ENCODE results near the gene PLA2G6.
"Not testable (repeated sequence)": the region's sequence is repeated elsewhere in the genome, so short reads cannot be mapped to it uniquely, and the experiment has no call there.

PLA2G6 gene

DNA sequence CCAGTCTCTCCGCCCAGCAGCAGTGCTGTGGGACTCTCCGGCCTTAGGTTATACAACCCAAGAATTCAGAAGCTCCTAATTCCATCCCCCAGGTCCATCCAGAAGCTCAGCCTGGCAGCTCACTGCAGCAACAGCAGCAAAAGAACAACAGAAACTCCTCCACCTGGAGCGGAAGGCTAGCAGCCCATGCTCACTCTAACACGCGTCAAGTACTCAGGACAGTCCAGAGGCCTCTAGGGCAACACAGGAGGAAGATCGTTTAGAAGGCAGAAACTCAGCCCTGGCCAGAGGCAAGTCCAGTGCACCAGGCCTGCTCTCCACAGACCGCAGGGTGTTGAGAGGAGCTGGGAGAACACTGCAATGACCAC lies 17.1 kb downstream of the PLA2G6 start:
- no peak for DNase-seq

DNA sequence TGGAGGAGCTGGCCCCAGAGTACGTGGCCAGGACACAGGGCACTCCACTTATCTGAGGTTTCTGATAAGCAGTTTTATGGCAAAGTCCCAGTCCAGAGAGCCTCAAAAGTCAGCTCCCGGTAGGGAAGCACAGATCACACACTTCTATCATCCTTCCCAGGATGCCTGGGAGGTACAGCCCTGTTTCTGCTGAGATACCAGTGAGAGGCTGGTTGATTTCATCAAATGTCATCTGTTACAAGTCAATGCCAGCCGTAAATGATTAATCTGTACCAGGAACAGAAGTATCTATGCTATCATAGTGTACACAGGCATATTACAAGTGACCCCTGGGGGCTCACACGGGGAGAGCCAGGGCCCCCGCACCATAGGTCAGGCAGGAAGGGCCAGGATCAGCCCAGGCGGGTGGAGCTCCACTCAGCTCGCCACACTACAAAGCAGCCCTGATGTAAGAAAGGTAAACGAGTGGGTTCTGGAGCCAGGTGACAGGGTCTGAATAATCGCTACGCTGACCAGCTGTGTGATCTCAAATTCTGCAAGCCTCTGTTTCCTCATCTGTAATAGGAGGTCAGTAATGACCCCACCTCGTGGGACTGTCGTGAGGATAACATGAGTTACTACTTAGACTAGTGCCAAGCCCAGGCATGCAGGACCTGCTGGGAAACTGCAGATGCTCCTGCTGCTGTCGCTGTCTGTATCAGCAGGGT lies 17.6 kb downstream of the PLA2G6 start:
- no peak for DNase-seq

DNA sequence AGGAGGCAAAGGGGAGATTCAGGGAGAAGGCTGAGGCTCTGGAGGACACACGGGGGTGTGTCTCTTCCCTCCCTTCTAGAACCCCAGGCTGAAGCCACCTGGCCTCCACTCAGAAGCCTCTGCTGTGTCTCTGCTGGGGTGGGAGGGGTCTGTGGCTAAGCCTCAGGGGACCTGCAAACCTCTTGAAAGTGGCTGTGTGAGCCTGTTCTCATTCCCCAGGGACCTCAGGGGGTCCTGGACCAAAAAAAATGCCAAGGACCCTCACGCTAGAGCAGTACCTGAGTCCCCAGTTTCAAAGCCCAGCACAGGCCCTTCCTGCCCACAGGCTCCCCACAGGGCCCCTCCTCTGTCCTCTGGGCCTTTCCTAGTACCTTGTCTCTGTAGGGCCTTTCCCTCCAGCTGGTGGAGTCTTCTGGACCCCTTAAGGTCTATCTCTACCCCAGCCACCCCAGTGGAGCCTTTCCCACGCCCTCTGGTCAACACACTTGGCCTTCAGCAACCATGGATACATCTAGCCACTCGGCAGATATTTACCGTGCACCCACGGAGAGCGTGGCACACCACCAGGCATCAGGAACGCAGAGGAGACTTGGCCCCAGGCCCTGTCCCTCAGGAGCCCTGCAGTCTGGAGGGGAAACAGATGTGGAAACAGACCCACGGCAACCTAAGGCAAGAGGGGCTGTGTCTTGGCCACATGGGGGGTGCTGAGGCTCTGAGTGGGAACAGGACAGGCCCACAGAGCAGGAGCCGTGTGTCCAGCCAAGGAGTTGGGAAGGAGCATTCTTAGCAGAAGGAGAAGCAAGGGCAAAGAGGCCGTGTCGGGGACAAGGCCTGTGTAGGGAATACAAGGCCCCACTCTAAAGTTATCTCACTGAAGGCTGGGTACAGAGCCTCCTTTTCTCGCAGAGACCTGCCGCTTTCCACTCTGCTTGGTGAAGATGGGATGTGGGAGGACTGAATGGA lies 18.5 kb downstream of the PLA2G6 start:
- DNase-seq, result no peak

- DNase-seq, result no peak
These were observed 25.9 kb downstream of the PLA2G6 start for GRCh38 chr22:38155703-38156102.

DNA sequence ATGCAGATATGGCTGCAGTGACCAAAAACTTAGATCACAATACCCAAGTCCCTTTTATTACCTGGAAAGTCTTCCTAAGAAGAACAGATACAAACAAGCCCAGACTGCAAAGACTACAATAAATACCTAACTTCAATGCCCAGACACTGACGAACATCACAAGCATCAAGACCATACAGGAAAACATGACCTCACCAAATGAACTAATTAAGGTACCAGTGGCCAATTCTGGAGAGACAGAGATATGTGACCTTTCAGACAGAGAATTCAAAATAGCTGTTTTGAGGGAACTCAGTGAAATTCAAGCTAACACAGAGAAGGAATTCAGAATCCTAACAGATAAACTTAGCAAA lies 27.1 kb downstream of the PLA2G6 start:
- DNase-seq, result not testable (repeated sequence)

DNA sequence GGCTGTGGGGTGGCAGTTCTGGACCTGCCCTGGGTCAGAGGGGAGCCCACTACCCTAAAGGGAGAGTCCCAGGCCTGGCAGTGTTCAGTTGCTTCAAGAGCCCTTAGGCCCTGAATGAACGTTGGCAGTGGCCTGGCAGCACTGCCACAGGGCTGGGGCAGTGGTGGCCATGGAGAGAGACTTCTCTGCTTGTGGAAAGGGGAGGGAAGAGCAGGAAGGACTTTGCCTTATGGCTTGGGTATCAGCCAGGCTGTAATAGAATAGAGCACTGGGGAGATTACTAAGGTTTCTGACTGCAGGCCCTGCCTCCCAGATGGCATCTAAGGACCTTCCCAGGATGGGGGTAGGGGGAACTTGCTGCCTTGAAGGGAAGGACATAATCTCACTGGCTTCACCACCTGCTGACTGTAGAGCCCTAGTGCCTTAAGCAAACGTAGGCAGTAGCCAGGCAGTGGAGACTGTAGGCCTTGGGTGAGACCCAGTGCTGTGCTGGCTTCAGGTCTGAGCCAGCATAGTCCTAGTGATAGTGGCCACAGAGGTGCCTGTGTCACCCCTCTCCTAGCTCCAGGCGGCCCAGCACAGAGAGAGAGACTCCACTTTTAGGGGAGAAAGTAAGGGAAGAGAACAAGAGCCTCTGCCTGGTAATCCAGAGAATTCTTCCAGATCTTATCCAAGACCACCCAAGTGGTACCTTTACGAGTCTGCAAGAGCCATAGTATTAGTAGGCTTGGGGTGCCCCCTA lies 27.6 kb downstream of the PLA2G6 start:
- DNase-seq, result no peak

DNA sequence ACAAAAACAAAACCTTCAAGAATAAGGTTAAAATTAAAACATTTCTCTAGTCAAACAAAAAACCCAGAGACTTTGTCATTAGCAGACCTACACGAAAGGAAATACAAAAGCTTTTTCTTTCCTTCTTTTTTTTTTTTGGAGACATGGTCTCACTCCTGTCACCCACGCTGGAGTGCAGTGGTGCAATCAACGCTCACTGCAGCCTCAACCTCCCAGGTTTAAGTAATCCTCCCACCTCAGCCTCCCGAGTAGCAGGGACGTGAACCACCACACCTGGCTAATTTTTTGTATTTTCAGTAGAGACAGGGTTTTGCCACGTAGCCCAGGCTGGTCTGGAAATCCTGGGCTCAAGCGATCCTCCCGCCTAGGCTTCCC lies 30.5 kb downstream of the PLA2G6 start:
- no peak for DNase-seq

DNA sequence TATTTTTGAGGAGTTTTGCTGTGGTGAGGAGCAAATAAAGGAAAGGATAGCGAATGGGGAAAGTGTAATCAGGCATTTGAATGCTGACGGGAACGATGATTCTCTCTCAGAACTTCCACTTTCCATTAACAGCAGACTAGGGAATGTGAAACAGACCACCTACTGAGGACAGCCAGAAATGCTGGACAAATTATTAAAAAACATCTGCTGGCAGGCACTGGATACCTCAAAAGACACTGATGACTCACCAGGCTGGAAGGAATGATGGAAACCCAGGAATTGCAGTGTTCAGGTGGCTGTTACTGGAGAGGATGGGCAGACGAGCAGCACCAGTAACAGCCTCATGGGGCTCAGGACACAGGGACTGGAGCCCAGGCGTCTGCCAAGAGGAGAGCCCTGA lies 33.4 kb downstream of the PLA2G6 start:
- no peak for DNase-seq

- not testable (repeated sequence) for DNase-seq
These were observed 35.5 kb downstream of the PLA2G6 start for GRCh38 chr22:38146166-38146565.

DNA sequence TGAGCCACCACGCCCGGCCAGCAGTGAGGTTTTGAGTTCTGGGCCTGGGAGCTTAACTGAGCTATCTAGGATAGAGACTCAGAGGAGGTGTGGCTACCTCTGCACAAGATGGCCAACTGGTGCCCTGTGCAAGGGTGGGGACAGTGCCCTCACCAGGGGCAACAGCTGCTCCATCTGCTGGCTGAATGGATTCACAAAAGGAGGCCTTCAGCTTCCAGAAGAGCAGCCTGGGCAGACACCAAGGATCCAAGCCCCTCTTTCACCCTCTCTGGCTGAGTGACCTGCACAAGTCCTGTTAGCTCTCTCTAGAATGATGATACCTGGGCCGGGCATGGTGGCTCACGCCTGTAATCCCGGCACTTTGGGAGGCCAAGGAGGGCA lies 37.6 kb downstream of the PLA2G6 start:
- no peak for DNase-seq

GRCh38 chr22:38142606-38143005 lies 39.0 kb downstream of the PLA2G6 start:
- DNase-seq, result no peak

- DNase-seq, result no peak
These were observed 40.2 kb downstream of the PLA2G6 start for GRCh38 chr22:38141217-38141973.

GRCh38 chr22:38139901-38140300 lies 41.7 kb downstream of the PLA2G6 start:
- DNase-seq, result no peak

- no peak for DNase-seq
These were observed 42.7 kb downstream of the PLA2G6 start for GRCh38 chr22:38138961-38139360.

GRCh38 chr22:38137876-38138687 lies 43.5 kb downstream of the PLA2G6 start:
- no peak for DNase-seq

GRCh38 chr22:38136607-38137006 lies 45.0 kb downstream of the PLA2G6 start:
- DNase-seq, result no peak

- no peak for DNase-seq
These were observed 46.4 kb downstream of the PLA2G6 start for GRCh38 chr22:38135133-38135706.

GRCh38 chr22:38133331-38133730 lies 48.3 kb downstream of the PLA2G6 start:
- no peak for DNase-seq

GRCh38 chr22:38132794-38133193 lies 48.8 kb downstream of the PLA2G6 start:
- no peak for DNase-seq

- DNase-seq, result no peak
These were observed 49.5 kb downstream of the PLA2G6 start for GRCh38 chr22:38132136-38132535.

GRCh38 chr22:38131399-38131798 lies 50.2 kb downstream of the PLA2G6 start:
- no peak for DNase-seq

DNA sequence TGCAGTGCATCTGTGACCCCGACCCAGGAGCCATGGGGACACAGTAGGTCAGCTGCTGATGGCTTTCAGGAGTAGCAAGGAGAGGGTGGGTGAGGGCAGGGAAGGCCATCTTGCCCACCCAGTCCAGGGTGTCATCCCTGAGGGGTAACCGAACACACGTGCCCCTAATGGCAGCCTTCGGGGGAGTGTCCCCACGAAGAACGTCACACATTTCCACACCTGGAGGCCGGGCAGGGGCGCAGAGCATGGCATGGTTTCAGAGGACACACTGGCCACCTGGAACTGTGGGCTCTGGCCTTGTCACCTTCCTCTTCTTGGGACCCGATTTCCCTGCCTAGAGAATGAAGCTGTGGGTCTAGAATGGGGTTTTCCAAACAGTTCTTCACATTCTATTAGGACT lies 51.8 kb downstream of the PLA2G6 start:
- no peak for DNase-seq

Measured in CD4-positive, alpha-beta T cell treated with Interferon gamma for 1 hour (primary cell).